Fibroblast of lung (primary cell): ENCODE results near the gene PDE4B.

Experiments
- CTCF ChIP-seq, 2 donors: IDR thresholded peaks in 1 of 2; conservative IDR thresholded peaks in 1 of 2; 1 replicate in 1 of 2; 2 replicates in 1 of 2; pipeline ENCODE4 v1.5.1; 2011 to 2012; ENCODE audit warnings: low read length in 2 of 2, control low read depth in 1 of 2, inconsistent platforms in 1 of 2, low read depth in 1 of 2, mild to moderate bottlenecking in 1 of 2
- EZH2 ChIP-seq: IDR thresholded peaks from 2 replicates; pipeline ENCODE4 v1.5.1; 2012; ENCODE audit warnings: low read length, control low read depth, mild to moderate bottlenecking; ENCODE audit errors: missing control alignments

- TF ChIP-seq CTCF (conservative IDR thresholded peaks at IDR 0.05 in 1 of 2, IDR thresholded peaks at IDR 0.05 in 1 of 2; ENCODE audit: low read depth in 1 of 2, low read length in 2 of 2) (no peak), EZH2 (no peak)
Observed at GRCh38 chr1:65788762-65789161, 3.9 kb upstream of the PDE4B start.
